ENCODE measurements around the gene CCDC183.

GRCh38 chr9:136764301-136764891, 31.7 kb upstream of the CCDC183 start, which contains the start of gene LCN15:
- no peak for TF ChIP-seq CTCF (IDR thresholded peaks at IDR 0.05)
- TF ChIP-seq POLR2A (IDR thresholded peaks at IDR 0.05), result no peak

All from uterus (tissue), 2 donors.